GM06990 (cell line): ENCODE data around the gene VEGFA.

Experiments
- DNase-seq: peaks from one replicate; pipeline ENCODE4 v3.0.0-alpha.2; 2011; ENCODE audit not compliant: insufficient read length; ENCODE audit errors: extremely low read depth
- H3K27me3 ChIP-seq: replicated peaks from 2 replicates; pipeline ENCODE4 v1.6.0; 2011; ENCODE audit warnings: low read length; ENCODE audit not compliant: control insufficient read depth, insufficient read depth
- H3K36me3 ChIP-seq: 2 replicates; pipeline ENCODE4 v1.5.1; 2011; ENCODE audit warnings: low read length; ENCODE audit not compliant: control insufficient read depth, insufficient read depth
- H3K4me3 ChIP-seq: replicated peaks from 2 replicates; pipeline ENCODE4 v1.5.1; 2011; ENCODE audit warnings: low read depth, mild to moderate bottlenecking, control low read depth, low read length
- TF ChIP-seq, protein P1 (sequence below): IDR thresholded peaks from 2 replicates; pipeline ENCODE4 v1.5.1; 2011; ENCODE audit warnings: low read length, control low read depth, mild to moderate bottlenecking, inconsistent platforms; ENCODE audit not compliant: insufficient read depth, poor library complexity, severe bottlenecking

VEGFA gene

DNA sequence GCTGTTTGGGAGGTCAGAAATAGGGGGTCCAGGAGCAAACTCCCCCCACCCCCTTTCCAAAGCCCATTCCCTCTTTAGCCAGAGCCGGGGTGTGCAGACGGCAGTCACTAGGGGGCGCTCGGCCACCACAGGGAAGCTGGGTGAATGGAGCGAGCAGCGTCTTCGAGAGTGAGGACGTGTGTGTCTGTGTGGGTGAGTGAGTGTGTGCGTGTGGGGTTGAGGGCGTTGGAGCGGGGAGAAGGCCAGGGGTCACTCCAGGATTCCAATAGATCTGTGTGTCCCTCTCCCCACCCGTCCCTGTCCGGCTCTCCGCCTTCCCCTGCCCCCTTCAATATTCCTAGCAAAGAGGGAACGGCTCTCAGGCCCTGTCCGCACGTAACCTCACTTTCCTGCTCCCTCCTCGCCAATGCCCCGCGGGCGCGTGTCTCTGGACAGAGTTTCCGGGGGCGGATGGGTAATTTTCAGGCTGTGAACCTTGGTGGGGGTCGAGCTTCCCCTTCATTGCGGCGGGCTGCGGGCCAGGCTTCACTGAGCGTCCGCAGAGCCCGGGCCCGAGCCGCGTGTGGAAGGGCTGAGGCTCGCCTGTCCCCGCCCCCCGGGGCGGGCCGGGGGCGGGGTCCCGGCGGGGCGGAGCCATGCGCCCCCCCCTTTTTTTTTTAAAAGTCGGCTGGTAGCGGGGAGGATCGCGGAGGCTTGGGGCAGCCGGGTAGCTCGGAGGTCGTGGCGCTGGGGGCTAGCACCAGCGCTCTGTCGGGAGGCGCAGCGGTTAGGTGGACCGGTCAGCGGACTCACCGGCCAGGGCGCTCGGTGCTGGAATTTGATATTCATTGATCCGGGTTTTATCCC lies at the start of gene VEGFA:
TSS of gene VEGFA (plus strand) at position 686 of the 846 bp plus-strand sequence.
- peak; percentile 90 for DNase-seq
- no peaks in the 10 kb centered on the region for H3K36me3 ChIP-seq
- H3K27me3 ChIP-seq = no peaks in the 10 kb centered on the region
- TF ChIP-seq, protein P1, sequence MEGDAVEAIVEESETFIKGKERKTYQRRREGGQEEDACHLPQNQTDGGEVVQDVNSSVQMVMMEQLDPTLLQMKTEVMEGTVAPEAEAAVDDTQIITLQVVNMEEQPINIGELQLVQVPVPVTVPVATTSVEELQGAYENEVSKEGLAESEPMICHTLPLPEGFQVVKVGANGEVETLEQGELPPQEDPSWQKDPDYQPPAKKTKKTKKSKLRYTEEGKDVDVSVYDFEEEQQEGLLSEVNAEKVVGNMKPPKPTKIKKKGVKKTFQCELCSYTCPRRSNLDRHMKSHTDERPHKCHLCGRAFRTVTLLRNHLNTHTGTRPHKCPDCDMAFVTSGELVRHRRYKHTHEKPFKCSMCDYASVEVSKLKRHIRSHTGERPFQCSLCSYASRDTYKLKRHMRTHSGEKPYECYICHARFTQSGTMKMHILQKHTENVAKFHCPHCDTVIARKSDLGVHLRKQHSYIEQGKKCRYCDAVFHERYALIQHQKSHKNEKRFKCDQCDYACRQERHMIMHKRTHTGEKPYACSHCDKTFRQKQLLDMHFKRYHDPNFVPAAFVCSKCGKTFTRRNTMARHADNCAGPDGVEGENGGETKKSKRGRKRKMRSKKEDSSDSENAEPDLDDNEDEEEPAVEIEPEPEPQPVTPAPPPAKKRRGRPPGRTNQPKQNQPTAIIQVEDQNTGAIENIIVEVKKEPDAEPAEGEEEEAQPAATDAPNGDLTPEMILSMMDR = peak; percentile 99
- peak within 1 kb of the TSS; percentile 85 for H3K4me3 ChIP-seq

DNA sequence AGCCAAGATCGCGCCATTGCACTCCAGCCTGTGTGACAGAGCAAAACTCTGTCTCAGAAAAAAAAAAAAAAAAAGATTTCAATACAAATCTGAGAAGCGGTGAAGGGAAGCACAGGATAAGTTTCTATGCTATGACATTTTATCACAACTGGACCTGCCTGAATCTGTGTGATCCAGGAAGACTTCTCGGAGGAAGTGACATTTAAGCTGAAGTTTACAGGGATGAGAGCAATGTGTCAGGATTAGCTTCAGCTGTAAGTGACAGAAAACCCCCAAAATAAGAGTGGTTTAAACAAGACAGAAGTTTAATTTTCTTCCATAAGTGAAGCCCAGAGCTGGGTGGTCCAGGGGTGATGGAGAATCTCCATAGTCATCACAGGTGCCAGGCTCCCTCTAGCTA lies 49.0 kb upstream of the VEGFA start:
- TF ChIP-seq, protein P1 = no peak
- no peak for DNase-seq
- no peaks in the 10 kb centered on the region for H3K27me3 ChIP-seq
- no peak overlapping the region for H3K4me3 ChIP-seq
- no peaks in the 10 kb centered on the region for H3K36me3 ChIP-seq

DNA sequence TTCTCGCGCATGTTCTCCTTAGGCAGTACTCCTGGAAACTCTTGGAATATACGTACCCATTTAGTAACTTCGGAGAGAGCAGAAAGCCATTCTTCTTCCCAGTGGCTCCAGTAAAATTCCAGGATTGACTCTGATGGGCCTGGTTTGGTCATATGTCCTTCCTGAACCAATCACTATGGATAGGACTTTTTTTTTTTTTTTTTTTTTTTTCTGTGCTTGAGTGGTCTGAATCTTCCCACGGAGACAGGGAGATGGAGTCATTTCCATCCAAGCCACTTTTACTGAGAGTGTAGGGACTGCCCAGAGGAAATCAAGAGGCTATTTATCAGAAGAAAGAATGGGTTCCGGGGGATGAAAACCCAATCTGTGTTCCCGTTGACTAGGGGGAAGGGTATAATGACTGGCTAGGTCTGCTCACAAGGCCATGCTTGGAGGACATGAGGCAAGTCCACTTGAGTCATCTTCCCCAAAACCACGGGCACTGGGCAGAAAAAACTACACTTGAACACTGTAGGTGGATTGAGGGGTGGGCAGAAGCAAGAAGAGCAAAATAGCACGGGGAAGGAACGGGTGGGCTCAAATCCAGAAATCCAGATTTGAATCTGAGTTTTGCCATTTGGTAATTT lies 47.0 kb upstream of the VEGFA start:
- DNase-seq = no peak
- no peaks in the 10 kb centered on the region for H3K27me3 ChIP-seq
- no peak overlapping the region for H3K4me3 ChIP-seq
- TF ChIP-seq, protein P1 = no peak
- H3K36me3 ChIP-seq = no peaks in the 10 kb centered on the region

DNA sequence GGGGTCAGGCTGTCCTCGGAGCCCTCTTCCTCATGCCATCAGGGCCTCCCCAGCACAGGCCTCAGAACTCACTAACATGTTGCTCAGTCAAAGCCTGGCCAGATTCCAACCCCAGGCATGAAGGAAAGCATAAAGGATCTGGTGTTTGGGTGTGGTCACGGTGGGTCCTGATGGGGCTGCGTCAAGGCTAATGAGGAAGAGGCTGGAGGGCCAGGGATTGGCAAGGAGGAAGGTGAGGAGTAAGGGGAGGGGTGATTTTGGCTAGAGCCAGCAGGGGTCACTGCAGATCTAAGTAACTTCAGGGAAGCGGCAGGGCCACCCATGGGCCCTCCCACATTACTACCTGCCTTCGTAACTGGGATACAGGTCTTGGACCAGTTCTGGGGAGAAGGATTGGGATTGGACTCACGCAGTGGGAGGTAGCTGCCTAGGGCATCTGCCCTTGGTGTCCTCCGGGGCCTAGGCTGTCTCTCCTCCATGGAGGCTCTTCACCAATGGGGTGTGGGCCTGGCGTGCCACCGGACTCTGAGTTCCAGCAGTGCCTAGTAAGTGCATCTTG lies 46.2 kb upstream of the VEGFA start:
- DNase-seq = peak; percentile 63
- no peaks in the 10 kb centered on the region for H3K27me3 ChIP-seq
- H3K36me3 ChIP-seq = no peaks in the 10 kb centered on the region
- TF ChIP-seq, protein P1 = peak; percentile 83
- H3K4me3 ChIP-seq = no peak overlapping the region

DNA sequence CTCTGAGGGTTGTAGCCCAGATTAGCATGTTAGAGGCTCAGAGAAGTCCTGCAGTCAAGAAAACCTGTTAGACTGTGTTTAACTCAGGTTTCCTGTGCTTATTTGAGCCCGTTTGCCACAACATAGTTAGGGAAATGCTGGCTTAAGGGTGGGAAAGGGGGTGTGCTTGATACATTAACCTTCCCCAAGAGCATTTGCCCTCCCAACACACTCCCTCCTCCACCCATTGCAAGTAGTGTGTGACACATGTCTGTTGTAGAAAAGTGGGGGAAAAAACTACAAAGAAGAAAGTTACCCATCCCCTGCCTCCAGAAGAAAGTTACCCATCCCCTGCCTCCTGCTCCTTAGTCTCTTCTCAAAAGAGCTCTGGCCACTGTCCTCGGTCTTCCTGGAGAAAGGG lies 45.7 kb upstream of the VEGFA start:
- H3K4me3 ChIP-seq = no peak overlapping the region
- DNase-seq = no peak
- no peaks in the 10 kb centered on the region for H3K36me3 ChIP-seq
- H3K27me3 ChIP-seq = no peaks in the 10 kb centered on the region
- TF ChIP-seq, protein P1 = no peak
